CD4-positive, alpha-beta T cell (primary cell): ENCODE results near the gene NECAB3. TPM values are rescaled to one million over a fixed set of nuclear protein-coding genes. Genes with fewer than 3 reads are reported as not detected.

Source experiments
- ATAC-seq: fragments of 200-7000 bp; cut with Tn5 transposase; one replicate; pipeline ENCODE4 v1.10.0; 2022; ENCODE audit warnings: mild to moderate bottlenecking; ENCODE audit not compliant: poor library complexity
- CTCF ChIA-PET: fragments of 350-600 bp; sonication (Branson Sonifier 250); formaldehyde crosslinking; loops from one replicate; lab custom pipeline; 2021; ENCODE audit warnings: antibody characterized with exemption, inconsistent platforms; lab: Charles Lee
- POLR2A ChIA-PET: fragments of 350-600 bp; sonication (Branson Sonifier 250); formaldehyde crosslinking; loops from one replicate; lab custom pipeline; 2021; ENCODE audit warnings: antibody characterized with exemption, inconsistent platforms; lab: Charles Lee
- DNase-seq, 14 experiments: peaks; one replicate each; pipeline ENCODE4 v3.0.0-alpha.2; 2013 to 2020; ENCODE audit warnings: mixed read lengths in 2 of 14
- H3K27ac ChIP-seq, 2 donors: one replicate each; pipeline versions ENCODE4 v1.5.1 to v1.7.0; 2013; ENCODE audit warnings: low read length in 2 of 2, low read depth in 1 of 2, mild to moderate bottlenecking in 1 of 2
- H3K27me3 ChIP-seq, 2 experiments: 1 replicate in 1 of 2; 2 replicates in 1 of 2; pipeline versions ENCODE4 v1.6.1 to v1.7.0; 2013; ENCODE audit warnings: low read length in 2 of 2, control low read depth in 1 of 2, mild to moderate bottlenecking in 1 of 2, moderate library complexity in 1 of 2; ENCODE audit not compliant: insufficient read depth in 2 of 2, control insufficient read depth in 1 of 2
- H3K36me3 ChIP-seq: one replicate; pipeline ENCODE4 v1.6.1; 2013; ENCODE audit warnings: low read length, control low read depth; ENCODE audit not compliant: insufficient read depth
- H3K4me1 ChIP-seq: one replicate; pipeline ENCODE4 v1.6.1; 2013; ENCODE audit warnings: low read length, control low read depth; ENCODE audit not compliant: insufficient read depth
- H3K4me3 ChIP-seq: one replicate; pipeline ENCODE4 v1.5.1; 2013; ENCODE audit warnings: mild to moderate bottlenecking, low read length, moderate library complexity
- H3K9me3 ChIP-seq, 2 experiments: 1 replicate in 1 of 2; 2 replicates in 1 of 2; pipeline versions ENCODE4 v1.6.1 to v1.7.0; 2013; ENCODE audit warnings: low read length in 2 of 2, mild to moderate bottlenecking in 2 of 2, control low read depth in 1 of 2, moderate library complexity in 1 of 2; ENCODE audit not compliant: control insufficient read depth in 1 of 2, insufficient read depth in 1 of 2
- H3K27ac Mint-ChIP-seq: one replicate; pipeline ENCODE4 v1.8.0; 2020; ENCODE audit warnings: mixed read lengths
- H3K27me3 Mint-ChIP-seq: one replicate; pipeline ENCODE4 v1.8.0; 2021; ENCODE audit warnings: mixed read lengths
- H3K36me3 Mint-ChIP-seq: one replicate; pipeline ENCODE4 v1.8.0; 2021; ENCODE audit warnings: low read depth, mixed read lengths
- H3K4me1 Mint-ChIP-seq: one replicate; pipeline ENCODE4 v1.8.0; 2021; ENCODE audit warnings: low read depth, mixed read lengths
- H3K4me3 Mint-ChIP-seq: one replicate; pipeline ENCODE4 v1.8.0; 2020; ENCODE audit warnings: mild to moderate bottlenecking, mixed read lengths
- H3K9me3 Mint-ChIP-seq: one replicate; pipeline ENCODE4 v1.8.0; 2020; ENCODE audit warnings: mixed read lengths
- CTCF ChIP-seq: fragments of 200-600 bp; IDR thresholded peaks from one replicate; pipeline ENCODE4 v1.8.0; 2022; ENCODE audit warnings: antibody characterized with exemption, mild to moderate bottlenecking
- intact Hi-C, 2 experiments: fragments of 100-400 bp; cut with DNase I in 1 of 2; cut with micrococcal nuclease in 1 of 2; formaldehyde crosslinking; loops; one replicate each; pipeline versions ENCODE4 v1.15.1 to v1.9.0; 2023 to 2025; cut with DNase I, micrococcal nuclease
- total RNA-seq, 174 experiments: library from RNA in 2 of 174; stranded (reverse) in 2 of 174; gene quantifications; one replicate each; pipeline ENCODE4 v1.2.3 and lab custom pipeline; 2021 to 2026

NECAB3 gene
- total RNA-seq, 2 experiments from 2014 or later = 8.7 to 9.2 TPM

- Histone ChIP-seq H3K9me3 (no peaks in the 10 kb centered on the region), H3K36me3 (no peaks in the 10 kb centered on the region), H3K27ac (peak overlapping the region in 1 of 2 donors; percentile 69), H3K4me1 (peaks cover 52% of the 10 kb centered on the region), H3K4me3 (peak overlapping the region; percentile 72), H3K27me3 (no peaks in the 10 kb centered on the region)
- intact Hi-C loops = loop anchor here (10.0 kb wide), 2 partner anchors 68 to 1712 kb away; partner anchors contain the start of genes PDRG1 (in 1 of the 2) and ZNF341 (in 1 of the 2)
- ATAC-seq = peak; percentile 4
- Mint-ChIP-seq H3K27me3 (no peaks in the 10 kb centered on the region), H3K4me3 (peak overlapping the region; percentile 75), H3K4me1 (peaks cover 35% of the 10 kb centered on the region), H3K9me3 (no peaks in the 10 kb centered on the region), H3K36me3 (no peaks in the 10 kb centered on the region), H3K27ac (no peak overlapping the region)
- ChIA-PET POLR2A (interaction anchor here (0.6 to 4.0 kb wide), 12 partner anchors 12 to 266 kb away, joined by 3 to 45 read pairs (median 10); partner anchors contain the start of genes CBFA2T2, CDK5RAP1, PXMP4 and SNTA1), CTCF (interaction anchor here (0.6 to 3.3 kb wide), 44 partner anchors 11 to 290 kb away, joined by 3 to 30 read pairs (median 4); partner anchors contain the start of genes CBFA2T2, CDK5RAP1, E2F1 and PXMP4)
- DNase-seq = peak in 7 of 14 experiments; percentile 17 to 74 (median 40)
- TF ChIP-seq CTCF = no peak
Observed at GRCh38 chr20:33667245-33667675, 7.0 kb downstream of the NECAB3 start.

GRCh38 chr20:33666293-33667244, 7.7 kb downstream of the NECAB3 start, which contains the start of gene ACTL10:
Gene ACTL10 (plus strand): TSS chr20:33666943. CDS start chr20:33667498, 555 bp downstream.
- Mint-ChIP-seq H3K27me3 (no peaks in the 10 kb centered on the region), H3K36me3 (no peaks in the 10 kb centered on the region), H3K27ac (peak within 1 kb of the TSS; percentile 92), H3K9me3 (no peaks in the 10 kb centered on the region), H3K4me3 (peak within 1 kb of the TSS; percentile 93), H3K4me1 (peaks cover 35% of the 10 kb centered on the region)
- Histone ChIP-seq H3K4me3 (peak within 1 kb of the TSS; percentile 72), H3K4me1 (peaks cover 52% of the 10 kb centered on the region), H3K9me3 (no peaks in the 10 kb centered on the region), H3K27me3 (no peaks in the 10 kb centered on the region), H3K36me3 (no peaks in the 10 kb centered on the region), H3K27ac (peak within 1 kb of the TSS; percentile 63 to 69)
- intact Hi-C loops = loop anchor here (10.0 kb wide), 2 partner anchors 68 to 1712 kb away; partner anchors contain the start of genes PDRG1 (in 1 of the 2) and ZNF341 (in 1 of the 2)
- DNase-seq = peak; percentile 54 to 92 (median 69)
- ATAC-seq = peak; percentile 46
- ChIA-PET CTCF (interaction anchor here (1.0 to 3.3 kb wide), 14 partner anchors 13 to 265 kb away, joined by 3 to 30 read pairs (median 12); partner anchors contain the start of genes CDK5RAP1, PXMP4 and SNTA1), POLR2A (interaction anchor here (0.6 to 4.0 kb wide), 11 partner anchors 13 to 265 kb away, joined by 3 to 45 read pairs (median 15); partner anchors contain the start of genes CBFA2T2, CDK5RAP1, PXMP4 and SNTA1)
- TF ChIP-seq CTCF = no peak

GRCh38 chr20:33664762-33665144, 9.5 kb downstream of the NECAB3 start:
- H3K36me3 Mint-ChIP-seq = no peaks in the 10 kb centered on the region
- ChIA-PET CTCF (interaction anchor here (1.3 to 1.8 kb wide), 2 partner anchors 21 to 68 kb away, joined by 3 to 6 read pairs; no protein-coding TSS in a partner anchor), POLR2A (interaction anchor here (1.0 to 3.3 kb wide), 9 partner anchors 8 to 447 kb away, joined by 3 to 28 read pairs (median 10); partner anchors contain the start of genes CBFA2T2, EIF2S2, PXMP4 and RALY)
- Histone ChIP-seq H3K4me3 (no peak overlapping the region), H3K9me3 (no peaks in the 10 kb centered on the region), H3K27me3 (no peaks in the 10 kb centered on the region), H3K27ac (peak overlapping the region; percentile 83 to 88), H3K36me3 (no peaks in the 10 kb centered on the region), H3K4me1 (peaks cover 52% of the 10 kb centered on the region)
- no peak for ATAC-seq
- intact Hi-C loops = loop anchor here (5.0 to 10.0 kb wide), 6 partner anchors 70 to 1710 kb away; partner anchors contain the start of genes CDK5RAP1 (in 1 of the 2), DYNLRB1 (in 1 of the 2), PDRG1 (in 1 of the 2) and SNTA1 (in 1 of the 2)
- H3K4me1 Mint-ChIP-seq = peaks cover 35% of the 10 kb centered on the region
- peak overlapping the region; percentile 83 for H3K27ac Mint-ChIP-seq
- H3K4me3 Mint-ChIP-seq = peak overlapping the region; percentile 86
- peak in 2 of 14 experiments; percentile 32 to 41 for DNase-seq
- no peak for TF ChIP-seq CTCF
- no peaks in the 10 kb centered on the region for H3K27me3 Mint-ChIP-seq
- no peaks in the 10 kb centered on the region for H3K9me3 Mint-ChIP-seq
